HepG2 (cell line): ENCODE data around the gene FGFBP2. TPM values are rescaled to one million over a fixed set of nuclear protein-coding genes. Genes with fewer than 3 reads are reported as not detected.

Source experiments
- ATAC-seq: fragments of 200-7000 bp; cut with Tn5 transposase; 3 replicates; pipeline ENCODE4 v1.9.1; 2020; ENCODE audit warnings: mild to moderate bottlenecking, moderate library complexity
- BruUV-seq: library from RNA; stranded (reverse); fragments of 400-500 nt; replicated peaks from 2 replicates; lab custom pipeline; 2021; lab: Mats Ljungman, UMichigan
- CTCF ChIA-PET: fragments of 300-600 bp; formaldehyde crosslinking; extraction: SDS; loops from one replicate; lab custom pipeline; 2021; ENCODE audit warnings: low total read pairs, inconsistent platforms, low intra/inter-chr PET ratio; lab: Yijun Ruan, JAX
- POLR2A ChIA-PET: fragments of 350-600 bp; sonication (Branson Sonifier 250); formaldehyde crosslinking; loops from one replicate; lab custom pipeline; 2020; ENCODE audit warnings: antibody characterized with exemption, inconsistent platforms; lab: Yijun Ruan, JAX
- DNase-seq: peaks from one replicate; pipeline ENCODE4 v3.0.0-alpha.2; 2015; ENCODE audit warnings: low spot score
- FAIRE-seq: peaks from 3 replicates; lab custom pipeline; 2011; peaks lifted over from hg19 to GRCh38; lab: Jason Lieb, UNC
- H2AFZ ChIP-seq: one replicate; pipeline ENCODE4 v1.6.1; 2011; ENCODE audit warnings: low read length, inconsistent platforms
- H3K27ac ChIP-seq: fragments of 300-600 bp; 3 replicates; pipeline ENCODE4 v1.8.0; 2011; ENCODE audit warnings: mixed run types, mild to moderate bottlenecking, mixed read lengths, low read length, inconsistent platforms; ENCODE audit not compliant: insufficient read depth; ENCODE audit errors: extremely low read length
- H3K27me3 ChIP-seq, 2 experiments: fragments of 200-600 bp in 1 of 2; 2 replicates in 1 of 2; 3 replicates in 1 of 2; pipeline versions ENCODE4 v1.6.0 to v1.8.0; 2011; ENCODE audit warnings: low read length in 2 of 2, mild to moderate bottlenecking in 2 of 2, moderate library complexity in 2 of 2, inconsistent platforms in 1 of 2; ENCODE audit not compliant: insufficient read depth in 2 of 2, control insufficient read depth in 1 of 2
- H3K36me3 ChIP-seq, 2 experiments: fragments of 200-600 bp in 1 of 2; replicated peaks in 1 of 2; 2 replicates in 1 of 2; 3 replicates in 1 of 2; pipeline versions ENCODE4 v1.5.1 to v1.8.0; 2011; ENCODE audit warnings: low read length in 2 of 2, inconsistent platforms in 1 of 2; ENCODE audit not compliant: insufficient read depth in 2 of 2, control insufficient read depth in 1 of 2
- H3K4me1 ChIP-seq: 2 replicates; pipeline ENCODE4 v1.5.1; 2012; ENCODE audit warnings: low read length, inconsistent platforms; ENCODE audit not compliant: insufficient read depth
- H3K4me2 ChIP-seq: 2 replicates; pipeline ENCODE4 v1.6.0; 2011; ENCODE audit warnings: low read depth, low read length, inconsistent platforms
- H3K4me3 ChIP-seq, 3 experiments: fragments of 200-600 bp in 1 of 3; sonication (generic), shearing (Covaris generic) in 1 of 3; replicated peaks in 1 of 3; 2 replicates each; pipeline ENCODE4 v1.5.1; 2011 to 2016; ENCODE audit warnings: low read length in 3 of 3, inconsistent platforms in 2 of 3, low read depth in 2 of 3, mild to moderate bottlenecking in 2 of 3, control low read depth in 1 of 3, mixed read lengths in 1 of 3; ENCODE audit not compliant: insufficient read depth in 1 of 3
- H3K79me2 ChIP-seq: one replicate; pipeline ENCODE4 v1.6.1; 2011; ENCODE audit warnings: low read length, inconsistent platforms; ENCODE audit not compliant: insufficient read depth
- H3K9ac ChIP-seq: 2 replicates; pipeline ENCODE4 v1.6.0; 2011; ENCODE audit warnings: mild to moderate bottlenecking, low read depth, low read length, inconsistent platforms; ENCODE audit not compliant: insufficient read depth
- H3K9me3 ChIP-seq: 2 replicates; pipeline ENCODE4 v1.5.1; 2012; ENCODE audit warnings: mild to moderate bottlenecking, low read length
- H4K20me1 ChIP-seq: 2 replicates; pipeline ENCODE4 v1.6.0; 2011; ENCODE audit warnings: inconsistent platforms, mild to moderate bottlenecking, low read length, moderate library complexity; ENCODE audit not compliant: insufficient read depth
- E2F2 ChIP-seq: sonication (generic); formaldehyde crosslinking; IDR thresholded peaks from 2 replicates; pipeline ENCODE4 v1.4.0; 2020; ENCODE audit warnings: missing genetic modification reagents, borderline replicate concordance
- ETS1 ChIP-seq: sonication (generic); formaldehyde crosslinking; IDR thresholded peaks from 2 replicates; pipeline ENCODE4 v1.4.0; 2020; ENCODE audit warnings: missing genetic modification reagents
- GATAD1 ChIP-seq: IDR thresholded peaks from 2 replicates; pipeline ENCODE4 v1.6.1; 2016; ENCODE audit warnings: missing genetic modification reagents, missing compliant biosample characterization
- HHEX ChIP-seq: IDR thresholded peaks from 2 replicates; pipeline ENCODE4 v1.6.1; 2016; ENCODE audit warnings: control low read depth
- KDM5A ChIP-seq: fragments of 200-600 bp; sonication (generic); IDR thresholded peaks from 2 replicates; pipeline ENCODE4 v1.7.0; 2018; ENCODE audit warnings: antibody characterized with exemption, mild to moderate bottlenecking, low read length, borderline replicate concordance
- ZBTB7A ChIP-seq: sonication (generic); formaldehyde crosslinking; IDR thresholded peaks from 2 replicates; pipeline ENCODE4 v1.8.0; 2022; ENCODE audit warnings: mild to moderate bottlenecking, missing genetic modification reagents
- ZFP91 ChIP-seq: sonication (generic); formaldehyde crosslinking; IDR thresholded peaks from 2 replicates; pipeline ENCODE4 v1.9.0; 2022; ENCODE audit warnings: missing genetic modification reagents, mild to moderate bottlenecking, borderline replicate concordance
- WGBS: methylation state at CpG from one replicate; pipeline ENCODE4 v1.1.6; 2017; ENCODE audit warnings: low lambda C conversion rate; 5-methylcytosine and 5-hydroxymethylcytosine counted together
- in situ Hi-C: cut with HindIII; loops from 2 replicates; pipeline ENCODE4 v1.10.0; 2017; ENCODE audit warnings: low pct_unique_long_range_greater_than_20kb; ENCODE audit not compliant: extremely low pct_ligation_motif_present
- intact Hi-C: fragments of 100-400 bp; cut with micrococcal nuclease; formaldehyde crosslinking; loops from one replicate; pipeline ENCODE4 v1.10.0; 2022; ENCODE audit not compliant: unreplicated experiment
- polyA plus RNA-seq, 8 experiments: library from polyadenylated mRNA; depleted of rRNA in 3 of 8; stranded (reverse) in 7 of 8; unstranded in 1 of 8; fragments of >200 nt; fragmentation: Illumina TruSeq in 4 of 8; extraction: Trizol in 4 of 8; gene quantifications; 2 replicates each; pipeline versions ENCODE4 v1.2.1 to v1.2.3, GENCODE V29; 2011 to 2016; ENCODE audit warnings: low read depth in 4 of 8, missing spikeins in 1 of 8, mixed read lengths in 1 of 8; ENCODE audit not compliant: insufficient read depth in 1 of 8
- total RNA-seq, 5 experiments: library from RNA; depleted of rRNA; stranded (reverse); fragments of >200 nt; fragmentation: Illumina TruSeq; extraction: Trizol; gene quantifications; 2 replicates each; pipeline ENCODE4 v1.2.3, GENCODE V29; 2016; ENCODE audit warnings: low read depth in 1 of 5

Gene FGFBP2
- total and polyA plus RNA-seq, 2 of the 13 experiments (the other 11 are each of a cell fraction or from before 2014, with no cell fraction given), result not detected

- no TSS peak for BruUV-seq
- Histone ChIP-seq H3K4me3 (no peak overlapping the region), H3K79me2 (no peaks in the 10 kb centered on the region), H3K27ac (no peak overlapping the region), H3K9ac (no peak overlapping the region), H3K27me3 (no peaks in the 10 kb centered on the region), H3K9me3 (no peaks in the 10 kb centered on the region), H3K4me2 (no peak overlapping the region), H3K4me1 (0 out of 2 replicates have a peak, but pooled peaks cover 6% of the 10 kb centered on the region), H3K36me3 (no peaks in the 10 kb centered on the region), H2AFZ (no peak overlapping the region), H4K20me1 (no peaks in the 10 kb centered on the region)
- FAIRE-seq (no peak), ATAC-seq (no peak), DNase-seq (no peak)
- in situ Hi-C loops, result no loop called here
- TF ChIP-seq GATAD1 (CRISPR knock-in tag), result no peak
- TF ChIP-seq KDM5A, result no peak
- TF ChIP-seq HHEX, result no peak
- no peak for TF ChIP-seq ZFP91 (CRISPR knock-in tag)
- TF ChIP-seq E2F2 (CRISPR knock-in tag), result no peak
- TF ChIP-seq ETS1 (CRISPR knock-in tag), result no peak
- no peak for TF ChIP-seq ZBTB7A (CRISPR knock-in tag)
- 59% methylated on average over 6 of the region's 6 CpGs for WGBS
- intact Hi-C loops, result no loop called here
- POLR2A ChIA-PET, result no interaction called here
- CTCF ChIA-PET, result no interaction called here
Observed at GRCh38 chr4:15989424-15989823, 26.4 kb upstream of the FGFBP2 start.
